HUES48 (cell line): ENCODE results near the gene APOB.

Experiments used
- H3K27ac ChIP-seq: one replicate; pipeline ENCODE4 v1.7.0; 2013; ENCODE audit warnings: low read depth, low read length, inconsistent platforms
- H3K27me3 ChIP-seq: 2 replicates; pipeline ENCODE4 v1.6.1; 2013; ENCODE audit warnings: mild to moderate bottlenecking, low read length; ENCODE audit not compliant: control insufficient read depth, insufficient read depth
- H3K36me3 ChIP-seq: 2 replicates; pipeline ENCODE4 v1.6.1; 2013; ENCODE audit warnings: low read length; ENCODE audit not compliant: control insufficient read depth, insufficient read depth
- H3K4me1 ChIP-seq: 2 replicates; pipeline ENCODE4 v1.6.1; 2013; ENCODE audit warnings: mild to moderate bottlenecking, low read length; ENCODE audit not compliant: control insufficient read depth, insufficient read depth
- H3K4me3 ChIP-seq: 2 replicates; pipeline ENCODE4 v1.5.1; 2013; ENCODE audit warnings: mild to moderate bottlenecking, low read depth, low read length
- H3K9ac ChIP-seq: 2 replicates; pipeline ENCODE4 v1.6.1; 2013; ENCODE audit warnings: mild to moderate bottlenecking, low read depth, low read length, moderate library complexity
- H3K9me3 ChIP-seq: 2 replicates; pipeline ENCODE4 v1.6.1; 2013; ENCODE audit warnings: low read length; ENCODE audit not compliant: control insufficient read depth, insufficient read depth

APOB gene

DNA sequence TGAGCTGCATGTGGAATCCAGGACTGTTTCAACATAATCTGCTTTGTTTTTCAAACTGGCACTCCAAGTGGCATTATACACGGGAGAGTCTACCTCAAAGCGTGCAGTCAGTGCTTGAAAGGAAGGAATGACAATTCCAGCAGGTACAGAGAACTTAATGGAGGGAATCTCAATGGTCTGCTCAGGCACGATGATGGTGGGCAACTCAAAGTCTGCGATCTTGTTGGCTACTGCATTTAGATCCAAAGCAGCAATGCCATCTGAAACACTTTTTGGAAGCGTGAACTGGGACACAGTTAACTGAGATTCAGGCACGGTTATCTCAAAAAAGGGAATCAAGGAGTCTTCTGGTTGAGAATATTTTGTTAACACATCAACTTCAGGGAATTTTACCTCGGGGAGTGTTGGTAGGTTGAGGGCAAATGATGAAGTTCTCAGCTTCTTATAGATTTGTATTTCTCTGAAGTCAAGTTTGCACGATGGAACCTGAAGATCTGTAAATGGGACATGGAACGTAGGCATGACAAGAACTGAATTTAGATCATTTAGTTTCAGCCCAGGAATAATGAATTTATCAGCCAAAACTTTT is 38.7 kb downstream of the APOB start:
- Histone ChIP-seq H3K27ac (no peak overlapping the region), H3K9ac (no peak overlapping the region), H3K27me3 (no peaks in the 10 kb centered on the region), H3K36me3 (no peaks in the 10 kb centered on the region), H3K4me1 (no peaks in the 10 kb centered on the region), H3K9me3 (no peaks in the 10 kb centered on the region), H3K4me3 (no peak overlapping the region)

DNA sequence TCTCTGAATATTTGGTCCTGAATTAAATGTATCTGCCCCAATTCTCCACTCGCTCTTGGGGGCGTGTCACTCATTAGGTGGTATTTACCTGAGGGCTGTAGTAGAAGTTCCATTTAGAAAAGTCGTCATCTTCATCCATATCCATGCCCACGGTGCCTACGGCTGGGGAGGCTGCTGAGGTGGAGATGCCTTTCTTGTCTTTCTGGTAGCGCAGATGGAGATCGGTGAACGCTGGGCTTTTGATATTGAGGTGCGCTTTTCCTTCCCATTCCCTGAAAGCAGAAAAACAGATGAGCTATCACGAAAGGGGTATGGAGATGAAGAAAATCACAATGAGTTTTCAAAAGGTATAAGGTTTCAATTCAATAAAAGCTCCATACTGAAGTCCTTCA is 39.7 kb downstream of the APOB start:
- Histone ChIP-seq H3K9me3 (no peaks in the 10 kb centered on the region), H3K4me3 (no peak overlapping the region), H3K36me3 (no peaks in the 10 kb centered on the region), H3K27ac (no peak overlapping the region), H3K27me3 (no peaks in the 10 kb centered on the region), H3K4me1 (no peaks in the 10 kb centered on the region), H3K9ac (no peak overlapping the region)

DNA sequence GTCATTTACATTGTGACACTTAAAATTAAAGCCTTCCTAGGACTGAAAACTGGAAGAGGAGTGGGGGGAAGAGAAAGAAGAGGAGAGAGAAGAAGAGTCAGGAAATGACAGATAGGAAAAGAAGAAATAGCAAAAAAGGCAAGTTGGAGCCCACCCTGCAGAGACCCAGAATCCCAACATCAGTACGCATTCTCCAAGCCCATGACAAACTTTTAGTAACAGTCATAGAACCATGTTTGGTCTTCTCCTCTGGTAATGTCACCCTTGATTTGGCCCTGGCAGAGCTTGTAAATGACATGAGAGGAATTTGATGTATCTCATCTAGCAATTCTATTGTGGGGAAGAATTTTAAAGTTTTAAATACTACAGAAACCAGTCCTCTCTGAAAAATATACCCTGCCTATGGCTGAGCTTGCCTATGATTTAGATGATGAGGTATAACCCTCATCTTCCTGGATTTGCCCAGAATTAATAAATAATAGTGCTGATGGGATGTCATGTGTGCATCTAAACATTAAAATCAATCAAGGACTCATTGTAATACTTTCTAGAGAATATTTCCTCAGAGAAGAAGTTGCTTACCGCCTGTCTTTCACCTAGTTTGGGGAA is 40.2 kb downstream of the APOB start:
- no peaks in the 10 kb centered on the region for H3K9me3 ChIP-seq
- H3K27me3 ChIP-seq, result no peaks in the 10 kb centered on the region
- H3K4me1 ChIP-seq, result no peaks in the 10 kb centered on the region
- H3K27ac ChIP-seq, result no peak overlapping the region
- no peak overlapping the region for H3K9ac ChIP-seq
- no peak overlapping the region for H3K4me3 ChIP-seq
- H3K36me3 ChIP-seq, result no peaks in the 10 kb centered on the region

DNA sequence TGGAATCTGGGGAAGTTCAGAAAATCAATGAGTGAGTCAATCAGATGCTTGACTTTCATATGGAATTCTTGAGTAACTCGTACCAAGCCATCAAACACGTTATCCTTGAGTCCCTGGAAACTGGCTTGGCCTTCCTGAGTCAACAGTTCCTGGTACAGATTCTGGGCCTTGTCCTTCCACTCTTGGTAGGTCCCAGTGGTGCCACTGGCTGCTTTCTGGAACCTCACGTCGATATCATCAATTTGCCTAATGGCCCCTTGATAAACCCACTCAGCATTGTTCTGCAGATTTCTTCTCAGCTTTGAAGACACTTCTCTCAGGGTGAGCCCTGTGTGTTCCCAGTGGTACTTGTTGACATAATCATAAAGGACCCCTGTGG is 41.1 kb downstream of the APOB start:
- H3K36me3 ChIP-seq, result no peaks in the 10 kb centered on the region
- no peak overlapping the region for H3K9ac ChIP-seq
- no peaks in the 10 kb centered on the region for H3K9me3 ChIP-seq
- no peak overlapping the region for H3K27ac ChIP-seq
- no peaks in the 10 kb centered on the region for H3K4me1 ChIP-seq
- no peaks in the 10 kb centered on the region for H3K27me3 ChIP-seq
- H3K4me3 ChIP-seq, result no peak overlapping the region

DNA sequence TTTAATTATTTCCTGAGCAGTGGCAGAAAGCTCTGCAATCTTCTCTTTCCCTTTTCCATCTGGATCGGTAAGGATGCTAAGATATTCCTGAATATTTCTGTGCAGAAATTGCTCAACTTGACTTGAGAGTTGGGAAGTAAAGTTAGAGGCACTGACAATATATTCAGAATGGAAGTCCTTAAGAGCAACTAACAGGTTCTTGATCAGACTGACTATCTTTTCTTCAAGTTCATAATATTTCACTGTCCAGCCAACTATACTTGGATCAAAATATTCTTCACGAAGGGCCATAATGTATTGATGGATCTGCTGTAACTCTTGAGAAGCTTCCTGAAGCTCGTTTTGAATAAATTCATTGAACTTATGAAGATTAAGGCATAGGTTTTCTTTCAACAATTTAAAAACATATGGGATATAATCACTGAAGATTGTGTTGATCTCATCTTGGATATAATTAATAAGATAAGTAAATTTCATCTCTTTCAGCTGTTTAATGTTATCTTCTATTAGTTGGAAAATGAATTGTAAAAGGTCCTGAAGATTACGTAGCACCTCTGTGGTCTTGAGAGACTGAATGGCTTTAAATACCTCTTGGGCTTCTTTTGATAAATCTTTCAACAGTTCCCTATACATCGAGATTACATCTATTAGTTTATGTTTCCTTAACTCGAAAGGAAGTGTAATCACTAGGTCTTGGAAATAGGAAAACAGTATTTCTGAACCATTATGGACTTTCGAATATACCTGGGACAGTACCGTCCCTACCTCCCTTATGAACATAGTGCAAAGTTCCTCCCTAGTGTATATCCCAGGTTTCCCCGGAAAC is 41.7 kb downstream of the APOB start:
- H3K9me3 ChIP-seq, result no peaks in the 10 kb centered on the region
- no peaks in the 10 kb centered on the region for H3K36me3 ChIP-seq
- H3K27ac ChIP-seq, result no peak overlapping the region
- no peak overlapping the region for H3K9ac ChIP-seq
- no peak overlapping the region for H3K4me3 ChIP-seq
- H3K4me1 ChIP-seq, result no peaks in the 10 kb centered on the region
- H3K27me3 ChIP-seq, result no peaks in the 10 kb centered on the region

DNA sequence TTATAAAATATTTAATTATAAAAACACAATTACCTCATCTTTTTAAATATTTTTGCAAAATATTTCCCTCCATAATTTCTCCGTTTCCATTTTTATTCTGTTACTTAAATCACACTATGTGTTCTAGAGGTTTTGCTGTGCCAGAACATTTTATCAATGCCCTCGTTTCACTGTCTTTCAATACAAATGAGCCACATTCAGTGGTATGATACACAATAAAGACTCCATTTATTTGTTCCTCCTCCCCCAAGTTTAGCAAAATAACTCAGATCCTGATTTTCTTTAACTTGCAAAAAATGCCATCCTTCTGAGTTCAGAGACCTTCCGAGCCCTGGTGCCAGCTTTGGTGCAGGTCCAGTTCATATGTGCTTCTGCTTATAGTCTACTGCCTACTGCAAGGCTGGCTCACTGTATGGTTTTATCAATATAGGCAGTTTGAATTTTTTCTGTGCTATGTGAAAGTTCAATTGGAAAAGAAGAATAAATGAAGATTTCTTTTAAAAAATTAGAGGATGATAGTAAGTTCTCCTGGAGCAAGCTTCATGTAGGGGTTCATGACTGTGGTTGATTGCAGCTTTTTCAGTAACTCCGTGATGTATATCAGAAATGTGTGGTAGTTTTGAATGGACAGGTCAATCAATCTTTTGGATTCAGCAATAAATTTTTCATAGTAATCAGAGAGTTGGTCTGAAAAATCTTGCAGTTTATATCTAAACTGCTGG is 42.5 kb downstream of the APOB start:
- no peaks in the 10 kb centered on the region for H3K4me1 ChIP-seq
- H3K27me3 ChIP-seq, result no peaks in the 10 kb centered on the region
- H3K27ac ChIP-seq, result no peak overlapping the region

DNA sequence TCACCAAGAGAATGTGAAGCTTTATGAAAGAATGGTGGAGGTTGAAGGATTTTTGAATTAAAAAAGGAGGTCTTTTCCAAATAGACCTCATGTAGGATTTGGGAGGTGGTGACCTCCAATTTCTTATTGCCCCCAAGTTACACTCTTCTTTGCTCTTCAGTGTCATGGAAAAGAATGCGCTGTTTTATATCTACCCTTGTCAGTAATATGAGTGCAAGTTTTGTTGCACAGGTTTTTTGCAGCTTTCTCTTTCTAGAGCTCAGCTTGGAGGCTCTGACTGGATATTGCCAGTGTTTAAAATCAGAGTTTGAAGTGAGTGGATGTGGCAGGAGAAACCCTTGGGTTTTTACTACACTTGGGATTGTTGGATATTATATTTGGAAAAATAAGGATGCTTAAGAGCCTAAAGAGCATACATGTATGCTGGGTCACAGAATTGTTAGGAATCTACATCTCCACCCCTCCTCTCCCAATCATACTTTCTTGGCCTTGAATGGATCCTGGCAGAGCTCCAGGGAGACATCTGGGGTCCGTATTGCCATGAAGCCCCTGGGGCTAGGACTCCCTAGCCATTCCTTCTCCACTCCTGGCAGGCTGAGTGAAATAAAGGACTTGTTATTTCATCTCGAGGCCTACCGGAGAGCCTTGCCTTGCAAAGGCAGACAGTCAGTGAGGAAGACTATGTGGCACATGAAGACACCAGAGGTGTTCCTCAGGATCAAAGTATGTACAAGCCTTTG is 43.8 kb downstream of the APOB start:
- Histone ChIP-seq H3K27ac (no peak overlapping the region), H3K4me1 (no peaks in the 10 kb centered on the region), H3K36me3 (no peaks in the 10 kb centered on the region), H3K9ac (no peak overlapping the region), H3K27me3 (no peaks in the 10 kb centered on the region), H3K9me3 (no peaks in the 10 kb centered on the region), H3K4me3 (no peak overlapping the region)

More for the DNA sequence above, 42.5 kb downstream of the APOB start:
- H3K9ac ChIP-seq, result no peak overlapping the region
- no peaks in the 10 kb centered on the region for H3K36me3 ChIP-seq
- H3K9me3 ChIP-seq, result no peaks in the 10 kb centered on the region
- H3K4me3 ChIP-seq, result no peak overlapping the region

DNA sequence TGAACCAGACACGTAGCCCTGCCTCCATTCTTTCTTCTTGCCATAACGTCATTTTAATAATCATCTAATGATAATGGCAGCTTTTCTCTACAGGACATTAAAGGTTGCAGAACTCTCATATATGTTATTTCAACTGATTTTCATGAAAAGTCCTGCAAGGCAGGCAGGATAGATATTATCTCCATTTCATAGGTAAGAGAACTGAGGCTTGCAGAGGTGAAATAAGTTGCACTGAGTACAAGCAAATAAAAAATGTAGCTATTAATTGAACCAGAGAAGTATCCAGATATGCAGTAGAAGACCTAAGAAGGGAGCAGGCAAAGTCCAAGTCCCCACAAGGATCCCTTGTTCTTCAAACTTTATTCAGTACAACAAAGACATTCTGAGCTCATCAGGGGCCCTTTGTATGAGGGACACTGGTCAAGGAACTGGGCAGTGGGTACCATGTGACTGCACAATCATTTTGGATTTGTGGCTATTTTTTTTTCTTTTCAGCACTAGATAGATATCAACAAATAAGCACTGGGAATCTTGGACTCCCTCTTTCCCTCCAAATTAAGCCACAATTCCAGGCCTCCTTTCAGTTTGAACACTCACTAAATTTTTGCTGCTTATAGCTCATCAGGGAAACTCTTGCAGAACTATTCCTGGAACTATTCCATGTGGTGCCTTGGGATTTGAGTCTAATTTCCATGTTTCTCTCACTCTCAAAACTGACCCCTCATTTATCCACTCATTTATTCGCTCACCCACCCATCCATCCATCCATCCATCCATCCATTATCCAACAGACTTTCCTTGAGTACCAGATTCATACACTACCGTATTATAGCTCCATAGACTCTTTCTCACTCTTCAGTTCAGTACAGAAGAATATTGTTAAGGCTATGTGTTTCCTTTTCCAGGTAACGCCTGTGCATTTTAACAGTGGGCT is 44.6 kb downstream of the APOB start:
- H3K36me3 ChIP-seq, result no peaks in the 10 kb centered on the region

DNA sequence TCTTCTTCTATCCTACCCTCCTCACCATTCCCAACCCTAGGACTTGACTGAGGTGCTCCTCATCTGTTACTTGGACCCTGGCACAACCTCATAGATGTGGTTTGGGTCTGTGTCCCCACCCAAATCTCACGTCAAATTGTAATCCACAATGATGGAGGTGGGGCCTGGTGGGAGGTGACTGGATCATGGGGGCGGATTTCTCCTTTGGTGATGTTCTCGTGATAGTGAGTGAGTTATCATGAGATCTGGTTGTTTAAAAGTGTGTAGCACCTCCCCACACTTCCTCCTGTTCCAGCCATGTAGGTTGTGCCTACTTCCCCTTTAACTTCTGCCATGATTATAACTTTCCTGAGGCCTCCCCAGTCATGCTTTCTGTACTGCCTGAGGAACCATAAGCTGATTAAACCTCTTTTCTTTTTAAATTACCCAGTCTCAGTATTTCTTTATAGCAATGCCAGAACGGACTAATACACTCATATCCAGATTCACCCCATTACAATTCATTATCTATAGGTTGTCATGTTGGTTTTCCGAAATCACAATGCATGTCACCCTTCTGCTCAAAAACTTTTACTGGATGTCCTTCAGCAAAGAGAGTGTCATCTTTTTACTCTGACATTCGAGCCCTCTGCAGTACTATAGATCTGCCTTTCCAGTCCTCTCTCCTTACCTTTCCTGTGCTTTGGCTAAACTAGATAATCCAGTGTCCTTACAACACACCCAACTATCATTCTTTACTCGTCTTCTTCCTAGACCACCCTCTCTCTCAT is 45.7 kb downstream of the APOB start:
- Histone ChIP-seq H3K4me3 (no peak overlapping the region), H3K36me3 (no peaks in the 10 kb centered on the region), H3K9me3 (no peaks in the 10 kb centered on the region), H3K9ac (no peak overlapping the region), H3K27me3 (no peaks in the 10 kb centered on the region), H3K27ac (no peak overlapping the region), H3K4me1 (no peaks in the 10 kb centered on the region)

More for the DNA sequence above, 44.6 kb downstream of the APOB start:
- no peak overlapping the region for H3K9ac ChIP-seq
- no peaks in the 10 kb centered on the region for H3K27me3 ChIP-seq
- no peak overlapping the region for H3K27ac ChIP-seq
- no peak overlapping the region for H3K4me3 ChIP-seq
- H3K9me3 ChIP-seq, result no peaks in the 10 kb centered on the region
- no peaks in the 10 kb centered on the region for H3K4me1 ChIP-seq
